ENCODE results near the gene ANKLE2.
"Not testable (repeated sequence)": the region's sequence is repeated elsewhere in the genome, so short reads cannot be mapped to it uniquely, and the experiment has no call there.

Gene ANKLE2

GRCh38 chr12:132776816-132777568 lies 15.4 kb upstream of the ANKLE2 start:
- DNase-seq: no peak

- not testable (repeated sequence) for DNase-seq
Observed at GRCh38 chr12:132776230-132776625, 14.6 kb upstream of the ANKLE2 start.

DNA sequence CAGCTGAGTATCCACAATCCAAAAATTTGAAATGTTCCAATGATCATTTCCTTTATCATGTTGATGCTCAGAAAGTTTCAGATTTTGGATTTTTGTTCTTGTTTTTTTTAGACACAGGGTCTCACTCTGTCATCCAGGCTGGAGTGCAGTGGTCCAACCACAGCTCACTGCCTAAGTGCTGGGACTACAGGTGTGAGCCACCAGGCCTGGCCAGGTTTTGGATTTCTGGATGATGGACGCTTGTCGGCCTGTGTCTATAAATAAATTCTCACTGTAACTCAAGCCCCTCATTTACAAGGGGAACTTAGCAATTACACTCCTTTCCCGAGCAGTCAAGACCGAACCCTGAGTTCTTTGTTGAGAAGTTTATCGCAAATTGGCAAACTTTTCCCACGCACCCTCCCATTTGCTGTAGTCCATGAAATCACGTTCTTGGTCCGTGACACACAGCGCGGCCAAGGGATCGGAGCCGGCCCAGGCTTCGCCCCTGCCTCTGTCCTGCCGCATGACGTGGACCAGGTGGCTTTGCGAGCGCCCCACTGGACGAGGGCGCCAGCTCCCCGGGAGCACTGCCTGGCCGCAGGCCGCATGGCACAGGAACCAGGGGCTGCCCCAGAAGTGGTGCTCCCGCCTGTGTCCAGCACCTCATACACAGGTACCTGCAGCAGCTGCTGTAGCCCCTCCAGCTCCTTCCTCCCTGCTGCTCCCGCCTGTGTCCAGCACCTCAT lies 14.0 kb upstream of the ANKLE2 start:
- DNase-seq: no peak

- no peak for DNase-seq
Observed at GRCh38 chr12:132774646-132775275, 13.1 kb upstream of the ANKLE2 start.

- DNase-seq: no peak
Observed at GRCh38 chr12:132774159-132774558, 12.5 kb upstream of the ANKLE2 start.

GRCh38 chr12:132773077-132773955 lies 11.7 kb upstream of the ANKLE2 start:
- DNase-seq: no peak

- DNase-seq: no peak
Observed at GRCh38 chr12:132772606-132773005, 11.0 kb upstream of the ANKLE2 start.

DNA sequence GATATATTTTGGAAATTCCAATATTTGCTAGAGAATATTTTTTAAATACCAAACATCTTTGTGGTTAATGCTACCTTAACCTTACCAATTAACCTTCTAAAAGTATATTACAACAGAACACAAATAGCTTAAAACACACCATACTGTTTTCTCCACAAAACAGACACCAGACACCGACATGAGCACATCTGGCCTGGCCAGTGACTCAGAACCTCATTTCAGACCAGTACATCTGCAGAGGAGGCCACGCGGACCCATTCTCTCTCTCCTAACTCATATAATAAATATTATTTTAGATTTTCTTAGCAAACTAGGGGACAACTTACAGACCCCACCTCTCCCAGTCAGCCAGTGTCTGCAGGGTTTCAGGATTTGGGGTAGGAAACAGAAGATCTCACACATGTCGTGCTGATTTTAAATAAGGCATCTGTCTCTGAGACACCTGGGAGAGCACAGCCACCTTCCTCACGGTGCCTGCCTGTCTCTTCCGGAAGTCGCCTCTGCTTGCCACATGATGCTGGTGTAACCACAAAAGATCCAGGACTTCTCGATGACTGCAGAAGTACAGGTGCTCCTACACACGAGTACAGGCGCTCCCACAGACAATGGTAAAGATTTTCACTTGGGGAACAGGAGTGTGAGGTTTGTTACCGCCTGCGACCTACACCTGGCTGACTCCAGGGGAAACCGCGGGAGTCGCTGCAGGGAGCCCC lies 9.7 kb upstream of the ANKLE2 start:
- DNase-seq: no peak

- DNase-seq: no peak
Observed at GRCh38 chr12:132766380-132767085, 4.9 kb upstream of the ANKLE2 start.

GRCh38 chr12:132765361-132765760 lies 3.7 kb upstream of the ANKLE2 start:
- no peak for DNase-seq

- no peak for DNase-seq
Observed at GRCh38 chr12:132764231-132764630, 2.6 kb upstream of the ANKLE2 start.

DNA sequence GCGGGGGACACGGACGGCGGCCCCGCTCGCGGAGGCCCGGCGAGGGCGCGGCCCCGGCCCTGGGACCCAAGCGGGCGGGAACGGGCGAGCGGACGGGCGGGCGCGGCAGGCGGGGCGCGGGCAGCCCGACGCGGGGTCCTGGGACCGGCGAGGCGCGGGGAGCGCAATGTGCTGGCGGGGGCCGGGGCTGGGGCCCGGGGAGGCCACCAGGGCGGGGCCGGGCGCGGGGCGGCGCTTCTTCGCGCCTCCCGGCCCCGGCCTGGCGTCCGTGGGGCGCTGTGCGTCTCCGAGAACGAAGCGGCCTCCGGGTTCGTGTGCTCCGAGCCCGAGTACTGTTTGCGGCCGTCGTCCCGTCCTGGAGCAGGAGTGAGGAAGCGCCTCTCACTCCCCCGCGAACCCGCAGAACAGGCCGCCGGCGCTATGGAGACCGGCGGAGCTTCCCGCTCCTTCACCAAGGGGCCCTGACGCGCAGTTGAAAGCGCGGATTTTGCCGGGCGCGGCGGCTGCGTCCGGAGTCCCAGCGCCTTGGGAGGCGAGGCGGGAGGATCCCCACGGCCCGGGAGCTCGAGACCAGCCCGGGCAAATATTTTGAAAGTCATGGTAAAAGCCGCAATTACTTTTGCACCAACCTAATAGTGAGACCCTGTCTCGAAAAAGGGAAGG lies 420 bp upstream of the ANKLE2 start:
- peak; percentile 92 for DNase-seq

DNA sequence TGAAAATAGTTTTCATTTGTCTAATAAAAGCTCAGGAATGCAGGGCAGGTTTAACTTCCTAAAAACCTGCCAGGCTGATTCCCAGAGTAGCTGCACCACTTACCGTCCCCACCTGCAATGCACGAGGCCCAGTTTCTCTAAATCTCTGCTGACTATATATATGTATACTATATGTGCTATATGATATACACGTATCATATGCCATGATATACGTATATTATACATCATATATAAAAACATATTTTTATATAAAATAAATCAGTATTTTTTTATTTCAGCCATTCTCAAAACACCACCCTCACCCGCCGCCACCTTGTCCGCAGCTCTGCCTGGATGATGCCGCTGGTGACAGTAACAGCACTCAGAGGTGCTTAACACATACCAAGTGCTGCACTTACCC lies 2.3 kb downstream of the ANKLE2 start:
- no peak for DNase-seq

GRCh38 chr12:132758825-132759224 lies 2.8 kb downstream of the ANKLE2 start:
- DNase-seq: not testable (repeated sequence)

GRCh38 chr12:132754160-132754932 lies 7.3 kb downstream of the ANKLE2 start:
- DNase-seq: no peak

DNA sequence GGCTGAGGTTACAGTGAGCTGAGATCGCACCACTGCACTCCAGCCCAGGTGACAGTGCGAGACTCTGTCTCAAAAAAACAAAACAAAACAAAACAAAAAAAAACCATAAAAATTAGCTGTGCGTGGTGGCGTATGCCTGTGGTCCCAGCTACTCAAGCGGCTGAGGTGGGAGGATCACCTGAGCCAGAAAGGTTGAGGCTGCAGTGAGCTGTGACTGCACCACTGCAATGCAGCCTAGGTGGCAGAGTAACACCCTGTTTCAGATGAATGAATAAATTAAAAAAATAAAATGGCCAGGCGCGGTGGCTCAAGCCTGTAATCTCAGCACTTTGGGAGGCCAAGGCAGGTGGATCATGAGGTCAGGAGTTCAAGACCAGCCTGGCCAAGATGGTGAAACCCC lies 8.0 kb downstream of the ANKLE2 start:
- DNase-seq: not testable (repeated sequence)

DNA sequence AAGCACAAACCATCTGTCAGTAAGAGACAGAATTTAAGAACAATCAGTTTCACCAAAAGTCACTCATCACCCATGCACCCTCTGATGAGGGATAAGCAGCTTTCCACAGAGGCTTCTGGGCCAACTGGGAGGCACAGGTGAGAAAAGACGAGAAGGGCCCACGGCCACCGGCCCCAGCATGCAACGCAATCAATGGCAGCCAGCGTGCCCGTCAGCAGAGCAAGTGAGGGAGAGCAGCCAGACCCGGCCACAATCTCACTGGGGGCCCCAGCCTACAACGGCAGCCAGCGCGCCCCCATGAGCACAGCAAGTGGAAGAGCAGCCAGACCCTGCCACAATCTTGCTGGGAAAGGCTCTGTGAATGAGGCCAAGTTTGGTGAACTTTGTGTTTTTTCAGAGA lies 13.3 kb downstream of the ANKLE2 start:
- no peak for DNase-seq

GRCh38 chr12:132747896-132748295 lies 13.7 kb downstream of the ANKLE2 start:
- no peak for DNase-seq

DNA sequence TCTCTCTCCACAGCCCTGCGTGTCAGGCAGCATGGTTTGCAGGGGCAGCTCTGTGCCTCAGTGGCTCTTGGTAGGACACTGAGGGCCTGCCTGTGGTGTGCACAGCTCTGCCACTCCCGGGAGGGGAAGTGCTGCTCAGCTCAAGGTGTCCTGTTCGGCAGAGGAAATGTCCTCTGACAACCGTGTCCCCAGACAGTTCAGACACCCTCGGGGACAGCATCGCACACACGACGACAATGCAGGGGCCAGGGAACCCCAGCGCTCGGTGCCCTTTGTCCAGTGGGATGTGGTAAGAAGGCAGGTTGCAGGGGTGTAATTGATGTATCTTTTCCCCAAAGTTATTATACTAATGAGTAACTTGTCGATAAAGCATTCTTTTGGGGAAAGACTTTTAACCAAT lies 14.2 kb downstream of the ANKLE2 start:
- DNase-seq: no peak

DNA sequence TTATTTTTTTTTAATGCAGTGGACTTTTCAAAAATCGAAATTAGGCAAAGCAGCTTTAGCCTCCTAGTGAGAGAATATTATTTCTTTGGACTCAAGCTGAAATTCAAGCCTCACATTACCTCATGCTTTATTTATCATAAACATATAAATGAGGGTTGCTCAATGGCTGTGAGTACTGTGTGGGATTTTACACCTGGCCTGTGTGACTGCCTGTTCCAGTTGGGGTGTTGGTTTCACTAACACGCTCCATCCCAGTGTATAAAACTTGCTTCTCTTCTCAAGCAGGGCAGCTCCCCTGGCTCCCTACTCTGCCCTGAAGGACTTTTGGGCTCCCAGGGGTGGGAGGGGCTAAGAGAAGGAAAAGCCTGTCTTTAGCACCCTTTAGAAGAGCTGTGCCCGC lies 15.0 kb downstream of the ANKLE2 start:
- no peak for DNase-seq

Measured in activated CD8-positive, alpha-beta memory T cell treated with anti-CD3 and anti-CD28 coated beads, Interleukin-2, amount 50 U/mL, for 48 hours (primary cell).